Measurements from ENCODE around the gene MYBPH.

The MYBPH gene

DNA sequence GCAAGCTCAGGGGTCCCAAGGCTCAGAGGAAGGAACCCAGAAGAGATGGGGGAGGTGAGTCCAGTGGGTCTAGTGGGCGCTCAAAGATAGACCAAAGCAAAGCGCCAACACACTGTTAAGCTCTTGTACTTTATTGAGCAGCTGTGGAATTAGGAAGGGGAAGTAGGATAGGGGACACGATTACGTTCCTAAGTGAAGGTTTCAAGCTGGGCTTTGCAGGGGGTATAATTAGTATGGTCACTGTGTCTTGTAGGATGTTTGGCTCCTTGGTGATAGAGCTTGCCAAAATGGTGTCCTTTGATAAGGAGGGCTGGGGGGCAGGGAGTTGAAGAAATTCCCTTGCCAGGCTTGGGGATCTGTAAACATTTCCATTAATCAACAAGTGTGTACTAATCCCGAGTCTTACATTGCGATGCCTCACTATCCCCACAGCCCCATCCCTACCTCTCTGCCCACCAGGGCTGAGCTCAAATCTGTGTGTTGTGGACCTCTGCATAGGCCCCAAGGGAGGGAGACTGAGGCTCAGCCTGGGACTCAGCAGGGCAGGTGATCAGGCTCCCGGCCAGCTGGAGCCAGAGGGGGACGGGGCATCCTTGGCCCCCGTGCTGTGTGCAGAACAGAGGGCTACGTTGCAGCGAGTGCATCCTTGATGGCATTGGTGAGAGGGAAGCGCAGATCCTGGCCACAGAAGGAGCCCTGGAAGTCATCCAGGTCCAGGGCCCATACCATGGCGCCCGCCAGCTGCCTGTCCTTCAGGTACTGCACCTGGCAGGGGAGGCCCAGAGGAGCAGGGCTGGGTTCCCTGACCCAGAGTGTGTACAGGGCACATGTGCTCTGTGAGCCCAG, 3.4 kb upstream of the MYBPH start:
- DNase-seq (ENCODE audit: low read depth), result no peak

DNA sequence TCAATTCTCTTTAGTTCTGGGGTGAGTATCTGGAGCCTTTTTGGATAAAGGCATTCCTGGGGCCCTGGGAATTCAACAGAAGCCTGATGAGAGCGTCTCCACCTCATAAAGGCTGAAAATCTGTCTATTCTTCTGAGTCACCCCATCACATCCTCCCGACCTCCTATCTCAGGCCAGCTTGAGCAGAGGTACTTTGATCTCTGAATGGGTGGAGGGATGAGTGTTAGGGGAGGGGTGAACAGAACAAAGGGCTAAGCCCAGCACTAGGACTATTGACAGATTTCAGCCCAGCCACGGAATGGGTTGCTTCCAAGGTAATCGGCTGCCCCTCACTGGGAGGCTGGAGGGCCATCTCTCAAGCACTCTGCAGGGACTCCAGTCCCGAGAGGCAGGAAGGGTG, 2.5 kb upstream of the MYBPH start:
- DNase-seq (ENCODE audit: low read depth), result no peak

DNA sequence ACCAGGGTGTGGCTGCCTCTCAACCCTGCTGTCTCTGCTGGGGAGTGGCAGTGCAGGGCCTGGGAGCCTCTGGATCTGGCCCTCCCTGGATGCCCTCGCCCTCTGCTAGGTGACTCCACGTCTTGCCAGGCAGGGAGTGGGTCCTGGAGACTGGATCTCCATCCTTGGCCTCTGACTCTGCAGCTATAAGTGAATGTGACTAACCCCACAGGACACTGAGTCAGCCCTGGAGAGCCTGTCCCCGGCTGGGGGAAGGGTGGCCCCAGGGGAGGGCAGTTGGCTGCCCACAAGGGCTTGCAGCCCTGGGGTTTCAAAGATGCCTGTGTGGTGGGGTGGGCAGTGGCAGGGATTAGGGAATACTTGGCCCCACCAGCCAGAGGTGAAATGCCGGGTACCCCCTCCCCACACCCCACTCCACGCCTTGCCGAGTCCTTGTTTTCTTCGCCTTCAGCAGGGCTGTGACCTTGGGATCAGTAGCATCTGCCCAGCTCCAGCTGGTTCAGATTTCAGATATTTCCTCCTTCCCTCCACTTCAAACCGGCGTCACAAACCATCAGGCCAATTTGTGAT, 1.9 kb upstream of the MYBPH start:
- no peak for DNase-seq (ENCODE audit: low read depth)

DNA sequence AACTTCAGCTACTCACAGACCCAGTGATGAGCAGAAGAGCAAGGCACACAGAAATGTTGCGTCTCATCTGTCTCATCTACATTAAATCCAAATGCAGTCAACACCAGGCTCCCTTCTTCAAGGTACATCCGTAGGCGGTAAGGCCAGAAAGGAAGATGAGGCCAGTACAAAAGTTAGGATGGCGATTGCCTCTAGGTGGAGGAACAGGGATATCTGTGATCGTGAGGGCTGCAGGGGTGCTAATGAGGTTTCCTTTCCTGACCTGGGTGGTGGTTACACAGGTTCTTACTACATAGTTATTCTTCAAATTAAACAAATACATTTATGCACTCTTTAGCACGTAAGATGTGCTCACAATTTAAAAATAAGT, 1.4 kb upstream of the MYBPH start:
- DNase-seq (ENCODE audit: low read depth), result no peak

DNA sequence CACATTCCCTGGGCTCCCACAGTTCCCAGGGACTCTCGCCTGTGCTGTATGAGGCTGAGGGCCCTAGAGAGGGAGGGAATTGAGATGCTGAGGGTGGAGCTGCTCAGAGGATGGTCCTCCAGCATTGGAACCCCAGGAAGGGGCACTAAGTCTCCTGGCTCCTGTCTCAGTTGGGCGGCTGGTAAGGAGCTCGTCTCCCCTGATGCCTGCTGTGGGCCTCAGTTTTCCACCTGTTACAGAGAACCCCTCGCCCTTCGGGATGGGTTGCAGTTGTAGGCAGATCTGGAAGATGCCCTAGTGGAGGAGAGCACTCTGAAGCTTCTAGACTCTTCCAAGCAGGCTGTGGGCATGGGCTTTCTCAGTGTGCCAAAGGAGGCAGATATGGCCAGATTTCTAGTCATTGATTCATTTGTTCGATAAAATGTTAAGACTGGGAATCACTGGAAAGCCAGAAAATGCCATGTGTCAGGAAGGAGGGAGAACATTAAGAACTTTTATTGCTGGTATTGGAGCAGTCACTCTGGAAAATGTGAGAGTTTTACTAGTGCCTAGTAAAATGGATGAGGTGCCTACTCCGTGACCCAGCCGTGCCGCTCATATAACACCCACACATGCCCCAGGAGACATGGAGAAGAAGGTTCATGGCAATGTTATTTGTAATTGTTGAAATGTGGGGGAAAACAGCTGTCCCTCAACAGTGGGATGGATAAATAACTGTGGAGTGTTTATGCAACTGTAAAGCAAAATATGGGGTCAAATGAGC, 828 bp upstream of the MYBPH start:
- DNase-seq (ENCODE audit: low read depth), result no peak

DNA sequence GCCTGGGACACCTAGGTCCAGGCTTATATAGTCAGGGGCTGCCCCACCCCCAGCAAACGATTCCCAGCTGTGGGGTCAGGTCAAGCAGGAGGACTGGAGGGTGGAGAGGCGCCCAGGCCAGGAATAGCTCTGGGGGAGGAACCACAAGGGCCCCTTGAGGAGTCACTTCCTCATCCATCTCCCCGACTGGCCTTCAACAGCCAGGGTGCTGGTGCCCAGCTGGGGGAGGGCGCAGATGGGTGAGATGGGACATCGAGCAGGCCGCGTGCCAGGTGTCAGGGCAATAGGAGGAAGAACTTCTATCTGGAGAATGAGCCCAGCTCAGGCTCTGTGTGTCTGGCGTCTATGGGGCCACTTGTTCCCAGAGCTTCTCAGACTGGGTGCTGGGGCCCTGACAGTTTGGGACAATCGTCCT, 208 bp upstream of the MYBPH start:
- no peak for DNase-seq (ENCODE audit: low read depth)

DNA sequence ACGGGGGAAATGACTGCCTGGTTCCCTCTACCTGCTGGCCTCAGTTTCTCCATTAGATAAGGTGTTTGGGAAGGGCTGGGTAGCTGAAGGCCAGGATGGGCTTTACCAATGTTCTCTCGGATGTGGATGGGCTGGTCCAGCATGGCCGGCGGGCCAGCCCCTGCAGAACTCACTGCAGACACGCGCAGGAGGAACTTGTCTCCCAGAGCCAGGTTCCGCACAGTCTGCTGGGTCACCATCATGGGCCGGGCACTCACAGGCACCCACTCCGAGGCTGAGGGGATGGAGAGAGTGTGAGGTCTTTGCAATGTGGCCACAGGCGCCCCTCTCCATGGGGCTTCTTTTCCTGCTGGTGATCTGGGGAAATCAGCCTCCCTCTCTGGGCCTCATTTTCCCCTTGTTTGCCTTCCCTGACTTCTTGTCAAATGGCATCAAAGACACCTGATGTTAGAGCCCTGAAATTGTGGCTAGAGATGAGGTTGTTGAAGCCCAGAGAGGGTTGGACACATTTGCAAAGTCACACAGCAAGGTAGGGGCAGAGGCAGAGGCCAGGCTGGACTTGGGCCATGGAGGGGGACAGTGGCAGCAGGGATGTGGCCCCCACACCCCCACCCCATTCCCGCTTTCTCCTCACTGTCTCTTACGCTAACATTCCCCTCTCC, 1.2 kb downstream of the MYBPH start:
- DNase-seq (ENCODE audit: low read depth), result no peak

DNA sequence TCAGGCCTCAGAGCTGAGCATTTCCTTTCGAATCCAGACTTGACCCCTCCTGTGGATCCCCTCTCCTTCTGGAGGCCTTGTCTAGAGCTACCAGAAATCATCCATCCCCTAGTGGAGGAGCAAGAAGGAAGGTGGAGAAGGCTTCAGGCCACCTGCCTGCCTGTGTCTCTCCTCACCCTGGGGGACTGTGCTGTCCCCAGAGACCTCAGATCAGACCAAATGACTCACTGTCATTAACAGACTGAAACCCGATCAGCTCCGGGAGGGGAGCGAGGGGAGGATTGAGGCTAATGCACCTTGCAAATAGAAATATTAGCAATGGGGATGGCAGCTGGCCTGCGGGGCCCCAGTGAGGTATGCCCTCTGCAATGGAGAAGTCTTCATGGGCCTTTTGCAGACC, 2.1 kb downstream of the MYBPH start:
- no peak for DNase-seq (ENCODE audit: low read depth)

DNA sequence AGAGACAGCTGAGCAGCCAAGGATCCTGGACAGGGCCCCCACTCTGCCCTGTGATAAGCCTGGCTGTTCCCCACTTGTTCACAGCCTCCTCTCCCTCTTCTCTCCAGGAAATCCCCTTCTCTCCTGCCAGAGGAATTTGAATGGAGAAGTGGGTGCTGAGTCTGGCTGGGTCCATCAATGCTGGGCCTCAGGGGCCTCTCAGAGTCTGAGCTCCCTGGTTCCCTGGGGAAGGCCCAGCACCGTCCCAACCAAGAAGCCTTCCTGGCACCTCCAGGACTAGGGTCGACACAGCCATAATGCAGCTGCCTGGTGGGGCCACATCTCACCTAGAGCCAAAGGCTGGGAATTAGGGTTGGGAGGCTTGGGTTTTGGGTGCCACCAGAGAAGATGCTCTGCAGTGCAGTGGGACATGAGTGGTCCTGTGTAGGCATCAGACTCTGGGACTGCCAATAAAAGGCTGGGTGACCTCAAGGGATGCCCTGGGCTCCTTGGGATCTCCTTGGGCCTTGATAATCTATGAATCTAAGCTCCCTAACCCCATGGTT, 2.5 kb downstream of the MYBPH start:
- DNase-seq (ENCODE audit: low read depth), result no peak

DNA sequence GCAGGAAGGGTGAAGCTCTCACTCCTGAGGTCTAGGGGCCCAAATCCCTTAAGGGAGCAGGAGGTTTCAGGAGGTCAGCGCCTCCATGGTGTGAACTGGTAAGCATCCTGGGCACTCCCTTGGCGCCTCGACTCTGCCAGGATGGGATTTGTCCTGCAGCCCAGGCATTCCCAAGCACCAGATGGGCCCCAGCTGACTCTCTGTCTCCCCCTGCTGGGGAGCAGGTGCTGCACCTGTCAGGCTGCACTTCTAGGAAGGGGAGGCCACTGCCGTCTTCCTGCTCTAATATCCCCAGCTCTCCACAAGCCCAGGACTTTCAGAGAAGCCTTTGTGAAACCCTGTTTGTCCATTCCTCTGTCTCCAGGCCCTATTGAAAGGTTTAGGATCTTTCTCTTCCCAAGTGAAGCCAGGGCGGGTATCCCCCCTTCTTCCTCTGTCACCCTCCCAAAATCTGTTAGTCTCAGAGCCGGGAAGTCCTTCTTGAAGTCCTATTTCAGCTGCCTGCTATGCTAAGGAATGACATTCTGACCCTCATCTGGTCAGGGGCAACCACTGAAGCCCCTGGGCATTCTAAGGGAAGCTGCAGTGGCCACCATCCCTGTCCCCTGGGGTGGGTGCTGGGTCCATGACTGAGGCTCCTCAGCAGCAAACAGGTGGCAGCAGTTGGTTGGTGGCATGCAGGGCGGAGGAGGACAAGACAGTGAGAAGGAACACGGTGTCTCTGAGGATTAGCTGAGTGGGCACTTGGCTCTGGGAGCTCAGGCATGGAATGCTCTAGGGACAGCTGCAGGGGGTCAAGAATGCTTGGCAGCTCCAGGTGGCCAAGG, 3.2 kb downstream of the MYBPH start:
- DNase-seq (ENCODE audit: low read depth), result peak; percentile 13

DNA sequence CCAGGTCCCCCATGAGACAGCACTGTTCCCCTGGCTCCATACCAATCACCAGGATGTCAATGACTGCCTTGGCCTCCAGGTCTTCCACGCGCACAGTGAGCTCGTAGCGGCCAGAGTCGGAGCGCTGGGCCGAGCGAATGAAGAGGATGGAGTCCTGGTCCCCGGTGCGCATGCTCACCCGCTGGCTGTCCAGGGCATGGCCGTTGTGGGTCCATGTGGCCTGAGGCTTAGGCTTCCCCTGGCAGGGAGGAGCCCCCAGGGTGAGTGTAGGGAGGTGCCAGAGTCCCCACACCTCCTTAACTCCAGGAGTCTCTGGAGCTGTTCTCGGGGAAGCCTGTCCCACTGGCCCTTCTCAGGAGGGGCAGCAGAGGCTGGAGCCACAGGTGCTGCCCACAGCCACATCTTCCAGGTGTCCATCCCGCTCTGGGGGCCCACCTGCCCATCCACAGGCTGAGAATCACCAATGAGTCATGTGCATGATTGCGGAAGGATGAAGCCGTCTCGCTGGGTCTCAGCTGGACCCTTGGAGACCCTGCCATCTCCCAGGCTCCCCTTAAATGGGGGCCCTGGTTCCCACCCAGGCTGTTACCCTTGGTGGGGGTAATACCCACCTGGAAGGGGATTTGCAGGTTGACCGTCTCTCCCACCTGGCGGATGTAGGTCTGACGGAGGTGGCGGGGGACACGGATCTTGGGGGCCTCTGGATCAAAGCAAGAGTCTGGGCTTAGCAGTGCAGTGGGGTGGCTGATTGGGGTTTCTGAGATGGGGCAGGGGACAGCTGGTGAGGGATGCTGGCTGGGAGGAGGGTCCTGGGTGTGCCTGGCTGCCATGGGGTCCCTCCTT, 4.1 kb downstream of the MYBPH start:
- DNase-seq (ENCODE audit: low read depth), result no peak

DNA sequence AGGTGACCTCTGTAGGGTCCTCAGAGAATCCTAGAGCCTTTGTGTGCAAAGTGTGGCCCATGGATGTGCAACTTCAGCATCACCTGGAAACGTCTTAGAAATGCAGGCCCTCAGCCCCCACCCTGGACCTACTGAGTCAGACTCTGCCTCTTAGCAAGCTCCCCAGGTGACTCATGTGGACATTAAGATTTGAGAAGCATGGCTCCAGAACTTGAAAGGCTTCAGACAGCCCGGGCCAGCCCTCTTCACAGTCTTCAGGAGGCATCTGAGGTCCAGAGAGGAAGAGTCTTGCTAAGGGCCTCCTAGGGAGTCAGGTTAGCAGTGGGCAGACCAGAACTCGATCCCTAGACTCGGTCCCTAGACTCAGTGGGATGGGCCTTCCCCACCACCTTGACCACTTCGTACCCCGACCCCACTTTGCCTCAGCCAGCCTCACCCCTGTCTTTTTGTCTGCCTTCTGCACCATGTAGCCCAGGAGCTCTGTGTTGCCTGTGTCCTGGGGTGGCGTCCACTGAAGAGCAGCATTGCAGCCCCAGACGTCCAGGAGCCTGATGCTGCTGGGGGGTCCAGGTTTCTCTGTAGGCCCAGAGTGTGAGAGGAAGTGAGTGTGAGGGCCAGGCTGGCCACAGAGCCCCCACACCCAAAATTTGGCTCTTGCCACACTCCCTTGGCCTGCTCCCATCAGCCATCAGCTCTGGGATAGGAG, 4.8 kb downstream of the MYBPH start:
- no peak for DNase-seq (ENCODE audit: low read depth)

DNA sequence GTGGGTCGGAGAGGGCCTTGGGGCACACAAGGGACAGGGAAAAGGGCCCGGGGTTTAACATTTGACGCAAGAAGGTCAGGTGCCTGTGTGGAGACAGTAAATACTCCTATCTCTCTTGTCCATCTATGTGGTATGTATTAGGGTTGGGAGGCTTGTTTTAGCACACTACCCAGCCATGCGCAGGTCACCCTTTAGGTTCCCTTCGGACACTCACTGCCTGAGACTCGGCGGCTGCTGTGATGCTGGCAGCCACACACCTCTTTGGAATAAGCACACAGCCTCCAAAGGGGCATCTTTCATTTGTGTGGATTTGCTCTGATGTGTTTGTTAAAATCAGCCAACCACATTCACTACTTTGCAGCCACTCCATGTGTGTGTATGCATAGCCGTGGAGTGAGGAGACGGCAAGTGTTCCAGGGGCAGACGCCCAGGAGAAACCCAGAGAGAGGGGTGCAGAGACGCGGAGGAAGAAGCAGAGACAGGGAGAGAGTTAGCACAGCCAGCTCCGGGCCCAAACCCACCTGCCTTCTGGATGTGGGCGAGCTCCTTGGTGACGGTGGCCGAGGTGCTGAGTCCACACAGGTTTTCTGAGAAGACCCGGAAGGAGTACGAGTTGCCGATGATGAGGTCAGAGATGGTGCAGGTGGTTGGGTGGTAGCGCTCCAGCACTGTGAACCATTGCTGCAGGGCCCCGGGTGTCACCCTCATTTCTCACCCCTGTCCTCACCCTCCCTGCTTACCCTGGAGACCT, 5.7 kb downstream of the MYBPH start:
- no peak for DNase-seq (ENCODE audit: low read depth)

DNA sequence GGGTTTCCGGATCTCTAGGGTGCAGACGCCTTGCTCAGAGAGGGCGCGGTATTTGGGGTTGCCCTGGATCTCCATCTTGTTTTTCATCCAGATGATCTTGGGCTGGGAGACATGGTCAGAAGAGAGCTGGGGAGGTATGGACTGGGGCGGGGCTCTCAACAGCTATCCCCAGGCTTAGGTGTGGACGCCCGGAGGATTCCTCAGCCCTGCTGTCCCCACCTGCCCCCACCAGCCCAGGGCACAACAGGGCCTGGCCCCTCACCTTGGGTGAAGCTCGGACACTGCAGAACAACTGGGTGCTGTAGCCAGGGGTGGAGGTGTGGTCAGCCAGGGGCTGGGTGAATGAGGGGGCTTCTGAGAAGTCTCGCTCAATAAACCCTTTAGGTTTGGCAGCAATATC, 6.6 kb downstream of the MYBPH start:
- no peak for DNase-seq (ENCODE audit: low read depth)

DNA sequence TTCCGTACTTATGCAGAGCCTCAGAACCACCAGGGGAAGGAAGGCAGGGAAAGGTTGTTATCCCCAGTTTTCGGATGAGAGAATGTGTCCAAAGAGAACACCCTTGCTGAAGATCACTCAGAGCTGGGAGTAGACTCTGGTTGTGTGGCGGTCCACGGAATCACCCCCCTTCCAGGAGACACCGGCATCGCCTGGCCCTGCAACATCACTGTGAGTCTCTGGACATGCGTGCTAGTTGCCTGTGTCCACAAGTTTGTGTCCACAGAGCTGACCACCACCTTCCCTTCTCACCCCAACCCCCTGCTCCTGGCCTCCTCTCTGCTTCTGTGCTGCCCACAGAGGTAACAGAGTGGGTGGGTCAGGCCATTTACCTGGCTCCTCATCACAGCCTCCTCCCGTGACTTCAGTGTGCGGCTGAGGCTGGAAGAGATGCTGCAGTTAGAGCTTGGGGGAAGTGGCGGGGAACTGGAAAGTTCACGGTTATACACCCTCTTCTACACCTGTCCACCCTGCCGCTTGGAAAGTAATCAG, 7.3 kb downstream of the MYBPH start:
- no peak for DNase-seq (ENCODE audit: low read depth)

DNA sequence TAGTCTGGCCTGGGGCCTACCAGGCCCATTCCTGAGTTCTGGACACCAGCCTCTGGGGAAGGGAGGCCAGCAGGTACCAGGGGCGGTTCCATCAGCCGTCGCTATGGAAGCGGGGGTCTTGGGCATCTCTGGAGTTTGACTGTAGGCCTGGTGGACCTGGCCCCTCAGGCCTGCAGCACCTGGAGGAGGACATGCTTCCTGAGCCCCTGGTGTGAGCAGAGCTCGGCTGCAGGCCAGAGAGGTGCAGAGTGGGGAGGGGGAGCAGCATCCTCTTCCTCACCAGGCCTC, 7.8 kb downstream of the MYBPH start:
- no peak for DNase-seq (ENCODE audit: low read depth)

DNA sequence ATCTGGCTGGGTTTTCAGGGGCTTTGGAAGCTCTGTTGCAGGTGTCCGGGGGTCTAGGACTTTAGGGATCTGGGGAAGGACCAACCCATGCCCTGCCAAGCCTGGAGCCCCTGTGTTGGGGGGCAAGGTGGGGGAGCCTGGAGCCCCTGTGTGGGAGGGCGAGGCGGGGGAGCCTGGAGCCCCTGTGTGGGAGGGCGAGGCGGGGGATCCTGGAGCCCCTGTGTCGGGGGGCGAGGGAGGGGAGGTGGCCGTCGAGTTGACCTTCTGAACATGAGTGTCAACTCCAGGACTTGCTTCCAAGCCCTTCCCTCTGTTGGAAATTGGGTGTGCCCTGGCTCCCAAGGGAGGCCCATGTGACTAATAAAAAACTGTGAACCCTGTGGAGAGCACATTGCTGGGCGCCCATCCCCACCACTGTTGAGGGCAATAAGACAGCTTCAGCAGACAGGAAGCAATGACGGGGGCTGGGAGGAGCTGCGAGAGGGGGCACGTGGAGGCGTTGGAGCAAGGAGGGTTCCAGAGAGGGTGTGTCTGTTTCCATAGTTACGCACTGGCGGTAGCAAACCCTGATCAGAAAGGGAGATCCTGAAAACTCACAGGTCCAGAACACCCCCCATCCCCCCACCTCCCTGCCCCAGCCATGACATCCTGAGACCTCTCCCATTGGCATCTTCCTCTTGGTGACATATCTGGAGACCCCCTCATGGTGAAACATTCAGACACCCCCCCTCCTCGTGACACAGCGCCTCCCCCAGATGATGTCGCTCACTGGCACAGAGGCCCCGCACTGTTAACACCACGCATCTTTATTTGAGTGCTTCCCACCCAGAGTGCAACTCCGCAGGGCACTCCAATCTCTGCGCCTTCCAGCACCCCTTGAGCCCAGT, 8.4 kb downstream of the MYBPH start:
- DNase-seq (ENCODE audit: low read depth), result no peak
